ENCODE data around the gene KIAA0232.

Gene KIAA0232

GRCh38 chr4:6845027-6845426 is 62.5 kb downstream of the KIAA0232 start:
- TF ChIP-seq CTCF (conservative IDR thresholded peaks at IDR 0.05; ENCODE audit: low read length): no peak
- no peak overlapping the region for H3K4me3 ChIP-seq (ENCODE audit: low read length)
- DNase-seq (ENCODE audit: low read depth): no peak

GRCh38 chr4:6845574-6845973 is 63.0 kb downstream of the KIAA0232 start:
- H3K4me3 ChIP-seq (ENCODE audit: low read length): no peak overlapping the region
- TF ChIP-seq CTCF (conservative IDR thresholded peaks at IDR 0.05; ENCODE audit: low read length): no peak

GRCh38 chr4:6847178-6847577 is 64.7 kb downstream of the KIAA0232 start:
- H3K4me3 ChIP-seq (ENCODE audit: low read length): no peak overlapping the region
- DNase-seq (ENCODE audit: low read depth): no peak
- TF ChIP-seq CTCF (conservative IDR thresholded peaks at IDR 0.05; ENCODE audit: low read length): no peak

More at GRCh38 chr4:6845574-6845973, 63.0 kb downstream of the KIAA0232 start:
- DNase-seq (ENCODE audit: low read depth): no peak

- no peak for DNase-seq (ENCODE audit: low read depth)
- no peak overlapping the region for H3K4me3 ChIP-seq (ENCODE audit: low read length)
- no peak for TF ChIP-seq CTCF (conservative IDR thresholded peaks at IDR 0.05; ENCODE audit: low read length)
These were observed 66.3 kb downstream of the KIAA0232 start for GRCh38 chr4:6848717-6849305.

GRCh38 chr4:6849691-6850090 is 67.2 kb downstream of the KIAA0232 start:
- H3K4me3 ChIP-seq (ENCODE audit: low read length): no peak overlapping the region
- no peak for TF ChIP-seq CTCF (conservative IDR thresholded peaks at IDR 0.05; ENCODE audit: low read length)

GRCh38 chr4:6851431-6851830 is 68.9 kb downstream of the KIAA0232 start:
- DNase-seq (ENCODE audit: low read depth): no peak
- TF ChIP-seq CTCF (conservative IDR thresholded peaks at IDR 0.05; ENCODE audit: low read length): no peak

More at GRCh38 chr4:6849691-6850090, 67.2 kb downstream of the KIAA0232 start:
- DNase-seq (ENCODE audit: low read depth): no peak

GRCh38 chr4:6851962-6852361 is 69.4 kb downstream of the KIAA0232 start:
- no peak for TF ChIP-seq CTCF (conservative IDR thresholded peaks at IDR 0.05; ENCODE audit: low read length)
- no peak overlapping the region for H3K4me3 ChIP-seq (ENCODE audit: low read length)
- no peak for DNase-seq (ENCODE audit: low read depth)

More at GRCh38 chr4:6851431-6851830, 68.9 kb downstream of the KIAA0232 start:
- no peak overlapping the region for H3K4me3 ChIP-seq (ENCODE audit: low read length)

Measured in AG10803 (cell line).